ENCODE data around the gene CD247. TPM values are rescaled to one million over a fixed set of nuclear protein-coding genes. Genes with fewer than 3 reads are reported as not detected.
A peak's percentile ranks its signal among the peaks of the same experiment; 100 is the strongest.

Gene CD247
- total RNA-seq, 2 donors from 2014 or later: 0.96 TPM; not detected in 1

DNA sequence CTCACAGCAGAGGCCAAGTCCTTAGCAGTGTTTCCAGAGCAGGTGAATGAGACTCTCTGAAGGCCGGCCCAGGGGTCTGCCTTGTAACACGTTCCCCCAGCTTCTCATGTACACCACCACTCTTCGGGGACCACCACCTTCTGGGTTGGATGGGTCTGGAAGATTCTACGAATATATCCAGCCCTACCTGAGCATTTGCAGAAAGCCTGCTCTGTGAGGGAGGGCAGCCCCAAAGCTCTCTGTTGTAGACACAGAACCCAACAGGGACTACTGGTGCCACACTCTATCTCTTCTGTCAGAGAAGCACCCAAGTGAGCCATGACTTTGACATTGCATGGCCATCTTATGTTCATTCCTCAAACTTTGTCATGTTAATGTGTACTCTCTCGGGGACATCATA lies 61.8 kb downstream of the CD247 start:
- 94% methylated on average over 5 of the region's 5 CpGs for WGBS
- DNase-seq (ENCODE audit: low spot score): no peak
- no peaks in the 10 kb centered on the region for H3K36me3 ChIP-seq
- no peaks in the 10 kb centered on the region for H3K27me3 ChIP-seq (replicated peaks; ENCODE audit: insufficient read depth)
- no peak overlapping the region for H3K27ac ChIP-seq
- TF ChIP-seq POLR2AphosphoS5 (IDR thresholded peaks at IDR 0.05): no peak
- TF ChIP-seq, protein P1, sequence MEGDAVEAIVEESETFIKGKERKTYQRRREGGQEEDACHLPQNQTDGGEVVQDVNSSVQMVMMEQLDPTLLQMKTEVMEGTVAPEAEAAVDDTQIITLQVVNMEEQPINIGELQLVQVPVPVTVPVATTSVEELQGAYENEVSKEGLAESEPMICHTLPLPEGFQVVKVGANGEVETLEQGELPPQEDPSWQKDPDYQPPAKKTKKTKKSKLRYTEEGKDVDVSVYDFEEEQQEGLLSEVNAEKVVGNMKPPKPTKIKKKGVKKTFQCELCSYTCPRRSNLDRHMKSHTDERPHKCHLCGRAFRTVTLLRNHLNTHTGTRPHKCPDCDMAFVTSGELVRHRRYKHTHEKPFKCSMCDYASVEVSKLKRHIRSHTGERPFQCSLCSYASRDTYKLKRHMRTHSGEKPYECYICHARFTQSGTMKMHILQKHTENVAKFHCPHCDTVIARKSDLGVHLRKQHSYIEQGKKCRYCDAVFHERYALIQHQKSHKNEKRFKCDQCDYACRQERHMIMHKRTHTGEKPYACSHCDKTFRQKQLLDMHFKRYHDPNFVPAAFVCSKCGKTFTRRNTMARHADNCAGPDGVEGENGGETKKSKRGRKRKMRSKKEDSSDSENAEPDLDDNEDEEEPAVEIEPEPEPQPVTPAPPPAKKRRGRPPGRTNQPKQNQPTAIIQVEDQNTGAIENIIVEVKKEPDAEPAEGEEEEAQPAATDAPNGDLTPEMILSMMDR (IDR thresholded peaks at IDR 0.05): no peak
- TF ChIP-seq POLR2A (IDR thresholded peaks at IDR 0.05): no peak
- no peaks in the 10 kb centered on the region for H3K4me1 ChIP-seq (replicated peaks)
- intact Hi-C loops (cut with DNase I): no loop called here
- H3K9me3 ChIP-seq: no peaks in the 10 kb centered on the region
- H3K4me3 ChIP-seq: no peak overlapping the region

DNA sequence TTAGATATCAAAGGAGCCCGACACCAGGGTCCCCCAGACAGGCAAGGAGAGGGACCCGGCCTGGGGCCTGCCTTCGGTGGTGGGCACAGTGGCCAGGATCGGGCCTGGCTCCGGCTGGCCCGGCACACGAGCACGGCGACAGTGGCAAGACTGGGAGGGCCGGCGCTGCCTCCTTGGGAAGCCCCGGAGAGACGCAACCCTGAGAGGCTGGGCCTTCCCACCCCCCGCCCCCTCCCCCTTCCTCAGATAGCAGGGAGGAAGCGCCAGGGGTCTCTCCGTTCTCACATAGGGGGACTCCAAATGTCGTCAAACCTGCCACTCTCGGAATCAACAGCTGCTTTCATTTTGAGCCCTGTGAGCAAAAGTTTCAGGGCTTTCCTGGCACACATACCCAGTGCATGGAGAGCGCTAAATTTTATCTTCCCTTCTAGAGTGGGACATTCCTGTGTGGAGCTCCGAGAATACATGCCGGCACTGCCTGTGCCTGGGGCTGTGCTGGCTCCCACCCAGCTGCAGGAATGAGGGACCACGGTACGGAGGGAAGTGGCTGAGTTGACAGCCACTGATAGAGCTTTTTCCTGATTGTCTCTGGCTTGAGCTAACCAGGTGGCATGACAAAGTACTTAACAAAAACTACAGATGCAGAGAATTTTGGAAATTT lies 62.4 kb downstream of the CD247 start:
- no peaks in the 10 kb centered on the region for H3K36me3 ChIP-seq
- H3K4me3 ChIP-seq: peak overlapping the region; percentile 73 to 84
- H3K9me3 ChIP-seq: no peaks in the 10 kb centered on the region
- intact Hi-C loops (cut with DNase I): no loop called here
- H3K4me1 ChIP-seq (replicated peaks): no peaks in the 10 kb centered on the region
- TF ChIP-seq, protein P1 (IDR thresholded peaks at IDR 0.05): no peak
- TF ChIP-seq POLR2AphosphoS5 (IDR thresholded peaks at IDR 0.05): no peak
- TF ChIP-seq POLR2A (IDR thresholded peaks at IDR 0.05): no peak
- H3K27ac ChIP-seq: peak overlapping the region; percentile 83 to 85
- peak; percentile 17 for DNase-seq (ENCODE audit: low spot score)
- WGBS: under 1% methylated on average over 18 of the region's 23 CpGs
- H3K27me3 ChIP-seq (replicated peaks; ENCODE audit: insufficient read depth): no peaks in the 10 kb centered on the region

DNA sequence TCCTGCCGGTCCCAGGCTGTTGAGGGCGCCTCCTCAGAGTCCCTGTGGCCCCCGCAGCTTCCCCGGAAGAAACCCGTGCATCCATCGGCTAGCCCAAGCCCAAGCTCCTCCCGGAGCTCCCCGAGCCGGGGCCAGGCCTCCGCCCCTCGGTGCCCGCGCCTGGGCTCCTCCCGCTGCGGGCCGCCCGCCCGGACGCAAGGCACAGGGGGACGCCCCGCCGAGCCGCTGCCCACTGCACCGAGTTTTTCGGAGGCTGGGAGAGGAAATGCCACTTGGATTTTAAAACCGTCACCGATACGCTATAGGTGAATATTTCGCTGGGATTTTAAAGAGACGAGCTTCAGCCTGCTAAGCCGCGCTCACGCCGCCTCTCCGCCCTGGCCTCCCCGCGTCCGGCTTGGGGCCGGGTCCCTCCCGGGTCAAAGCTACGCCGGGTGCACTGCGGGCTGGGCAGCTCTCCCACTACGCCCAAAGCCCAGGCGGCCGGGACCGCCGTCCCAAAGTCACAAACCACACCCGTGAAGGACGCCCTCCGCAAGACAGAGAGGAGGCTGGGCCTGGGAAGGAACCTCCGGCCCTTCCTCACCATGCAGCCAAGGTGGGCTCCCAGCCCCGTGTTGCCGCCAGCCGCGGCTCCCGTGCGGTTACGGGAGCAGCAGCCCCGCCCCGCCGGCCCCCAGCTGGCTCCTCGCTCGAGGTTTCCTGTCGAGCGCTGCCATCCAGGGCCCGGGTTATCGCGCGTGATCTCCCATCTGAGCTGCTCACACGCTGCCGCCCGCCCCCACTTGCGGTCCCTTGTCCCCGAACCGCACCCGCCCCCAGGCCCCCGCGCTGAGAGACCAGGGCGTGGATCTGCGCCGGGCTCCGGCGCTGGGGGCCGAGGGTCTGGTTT lies 63.2 kb downstream of the CD247 start:
- Histone ChIP-seq H3K36me3 (no peaks in the 10 kb centered on the region), H3K27ac (peak overlapping the region; percentile 83 to 85), H3K4me1 (replicated peaks) (no peaks in the 10 kb centered on the region), H3K9me3 (no peaks in the 10 kb centered on the region), H3K27me3 (replicated peaks; ENCODE audit: insufficient read depth) (no peaks in the 10 kb centered on the region), H3K4me3 (peak overlapping the region; percentile 73 to 84)
- TF ChIP-seq POLR2AphosphoS5 (IDR thresholded peaks at IDR 0.05): no peak
- TF ChIP-seq, protein P1 (IDR thresholded peaks at IDR 0.05): no peak
- TF ChIP-seq POLR2A (IDR thresholded peaks at IDR 0.05): no peak
- under 1% methylated on average over 69 of the region's 85 CpGs for WGBS
- intact Hi-C loops (cut with DNase I): no loop called here
- DNase-seq (ENCODE audit: low spot score): peak; percentile 47

DNA sequence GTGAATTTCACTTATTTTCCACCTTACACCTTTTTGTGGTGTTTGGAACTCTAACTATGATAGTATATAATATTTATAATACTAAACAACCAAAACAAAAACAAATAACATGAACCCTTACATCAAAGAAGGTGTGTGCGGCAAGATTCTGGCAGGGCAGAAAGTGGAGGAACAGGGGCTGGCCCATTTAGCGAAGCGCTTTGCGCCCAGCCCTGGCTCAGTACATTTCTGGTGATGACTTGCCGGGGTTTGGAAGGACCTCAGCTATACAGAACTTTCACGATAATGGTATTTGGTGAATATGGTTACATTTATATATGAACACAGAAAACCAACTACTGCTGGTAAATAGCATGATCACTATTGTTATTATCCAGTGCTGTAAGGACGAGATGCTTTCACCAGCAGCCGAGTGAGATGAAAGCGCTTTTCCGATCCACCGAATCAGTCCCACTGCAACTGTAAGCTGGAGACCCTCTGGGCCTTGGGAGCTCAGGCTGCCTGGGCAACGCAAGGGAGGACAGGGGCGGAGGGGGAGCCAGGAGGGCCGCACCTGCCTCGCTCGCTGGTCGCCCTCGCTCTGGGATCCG lies 63.9 kb downstream of the CD247 start:
- 28% methylated on average over 17 of the region's 19 CpGs for WGBS
- TF ChIP-seq, protein P1 (IDR thresholded peaks at IDR 0.05): no peak
- TF ChIP-seq POLR2AphosphoS5 (IDR thresholded peaks at IDR 0.05): no peak
- TF ChIP-seq POLR2A (IDR thresholded peaks at IDR 0.05): no peak
- Histone ChIP-seq H3K36me3 (no peaks in the 10 kb centered on the region), H3K27me3 (replicated peaks; ENCODE audit: insufficient read depth) (no peaks in the 10 kb centered on the region), H3K4me3 (peak overlapping the region; percentile 73 to 84), H3K27ac (peak overlapping the region; percentile 83 to 85), H3K4me1 (replicated peaks) (no peaks in the 10 kb centered on the region), H3K9me3 (no peaks in the 10 kb centered on the region)
- intact Hi-C loops (cut with DNase I): no loop called here
- no peak for DNase-seq (ENCODE audit: low spot score)

All from prostate gland (tissue), 2 donors.